ENCODE measurements around the gene ZFP69B. TPM values are rescaled to one million over a fixed set of nuclear protein-coding genes. Genes with fewer than 3 reads are reported as not detected.
"Not testable (repeated sequence)": the region's sequence is repeated elsewhere in the genome, so short reads cannot be mapped to it uniquely, and the experiment has no call there.

Gene ZFP69B
- total RNA-seq, 1 donor from 2014 or later, result 5.9 TPM

- intact Hi-C loops (cut with micrococcal nuclease), result no loop called here
These were observed 14.8 kb upstream of the ZFP69B start for GRCh38 chr1:40435471-40435870.

GRCh38 chr1:40435876-40436275 is 14.4 kb upstream of the ZFP69B start:
- intact Hi-C loops (cut with micrococcal nuclease), result no loop called here

- intact Hi-C loops (cut with micrococcal nuclease), result loop anchor here (1.0 kb wide), 2 partner anchors 285 to 294 kb away; no protein-coding TSS in a partner anchor
These were observed 11.8 kb upstream of the ZFP69B start for GRCh38 chr1:40438391-40439015.

- intact Hi-C loops (cut with micrococcal nuclease), result no loop called here
These were observed 11.0 kb upstream of the ZFP69B start for GRCh38 chr1:40439247-40439646.

GRCh38 chr1:40450495-40451237 is 390 bp downstream of the ZFP69B start:
- intact Hi-C loops (cut with micrococcal nuclease), result loop anchor here (1.0 to 10.0 kb wide), 6 partner anchors 27 to 414 kb away; partner anchors contain the start of genes CITED4, EXO5, SMAP2 and ZFP69

- intact Hi-C loops (cut with micrococcal nuclease), result loop anchor here (2.0 to 10.0 kb wide), 3 partner anchors 66 to 414 kb away; partner anchors contain the start of genes CITED4 and SMAP2
These were observed 936 bp downstream of the ZFP69B start for GRCh38 chr1:40451238-40451585.

GRCh38 chr1:40454873-40455272 is 4.6 kb downstream of the ZFP69B start:
- intact Hi-C loops (cut with micrococcal nuclease), result loop anchor here (5.0 to 10.0 kb wide), 2 partner anchors 83 to 410 kb away; partner anchors contain the start of genes CITED4 and SMAP2

GRCh38 chr1:40462956-40463590 is 12.8 kb downstream of the ZFP69B start:
- intact Hi-C loops (cut with micrococcal nuclease), result loop anchor here (2.0 kb wide), 1 partner anchor 44 kb away; no protein-coding TSS in a partner anchor

- intact Hi-C loops (cut with micrococcal nuclease), result no loop called here
These were observed 19.1 kb downstream of the ZFP69B start for GRCh38 chr1:40469327-40469726.

- intact Hi-C loops (cut with micrococcal nuclease), result no loop called here
These were observed 25.0 kb downstream of the ZFP69B start for GRCh38 chr1:40475268-40475667.

- intact Hi-C loops (cut with micrococcal nuclease), result loop anchor here (1.0 kb wide), 2 partner anchors 27 to 54 kb away; partner anchors contain the start of genes ZFP69B and ZNF684
These were observed 26.8 kb downstream of the ZFP69B start, which contains the start of gene ZFP69 for GRCh38 chr1:40476924-40477677. Gene ZFP69 (plus strand): TSS chr1:40477290. CDS start chr1:40479362, 2,072 bp downstream.

- intact Hi-C loops (cut with micrococcal nuclease), result loop anchor here (1.0 kb wide), 2 partner anchors 27 to 54 kb away; partner anchors contain the start of genes ZFP69B and ZNF684
These were observed 27.4 kb downstream of the ZFP69B start for GRCh38 chr1:40477678-40478053.

- intact Hi-C loops (cut with micrococcal nuclease), result no loop called here
These were observed 28.0 kb downstream of the ZFP69B start for GRCh38 chr1:40478276-40478675.

- intact Hi-C loops (cut with micrococcal nuclease), result no loop called here
These were observed 28.9 kb downstream of the ZFP69B start for GRCh38 chr1:40479156-40479555.

- intact Hi-C loops (cut with micrococcal nuclease), result no loop called here
These were observed 45.1 kb downstream of the ZFP69B start for GRCh38 chr1:40495315-40495903.

- intact Hi-C loops (cut with micrococcal nuclease), result not testable (repeated sequence)
These were observed 52.4 kb downstream of the ZFP69B start for GRCh38 chr1:40502651-40503050.

GRCh38 chr1:40507973-40508372 is 57.7 kb downstream of the ZFP69B start:
- intact Hi-C loops (cut with micrococcal nuclease), result loop anchor here (1.0 to 5.0 kb wide), 5 partner anchors 23 to 411 kb away; partner anchors contain the start of genes NFYC, PPT1, ZFP69B and ZNF684

- intact Hi-C loops (cut with micrococcal nuclease), result loop anchor here (1.0 to 5.0 kb wide), 4 partner anchors 23 to 412 kb away; partner anchors contain the start of genes NFYC, PPT1, ZFP69B and ZNF684
These were observed 58.4 kb downstream of the ZFP69B start, which contains the start of gene EXO5 for GRCh38 chr1:40508375-40509341. Gene EXO5 (plus strand): TSS chr1:40508767. CDS start chr1:40514545, 5,778 bp downstream.
